Sigmoid colon (tissue), 7 donors: ENCODE results near the gene ADAMTS17. TPM values are rescaled to one million over a fixed set of nuclear protein-coding genes. Genes with fewer than 3 reads are reported as not detected.

ENCODE experiments used
- DNase-seq: peaks from one replicate; pipeline ENCODE4 v3.0.0-alpha.2; 2019
- H3K27ac ChIP-seq, 4 donors: fragments of 200-600 bp; sonication (generic); one replicate each; pipeline ENCODE4 v1.5.1; 2016 to 2019; ENCODE audit warnings: mild to moderate bottlenecking in 1 of 4
- H3K27me3 ChIP-seq, 3 donors: fragments of 200-600 bp; sonication (generic); one replicate each; pipeline ENCODE4 v1.5.1; 2019; ENCODE audit warnings: mild to moderate bottlenecking in 1 of 3
- H3K36me3 ChIP-seq, 4 donors: fragments of 200-600 bp; sonication (generic); one replicate each; pipeline ENCODE4 v1.5.1; 2016 to 2019
- H3K4me1 ChIP-seq, 4 donors: fragments of 200-600 bp; sonication (generic); one replicate each; pipeline ENCODE4 v1.5.1; 2017 to 2019
- H3K4me3 ChIP-seq, 4 donors: fragments of 200-600 bp; sonication (generic); one replicate each; pipeline ENCODE4 v1.5.1; 2017 to 2019; ENCODE audit warnings: mild to moderate bottlenecking in 2 of 4, moderate library complexity in 1 of 4
- H3K9me3 ChIP-seq, 4 donors: fragments of 200-600 bp in 3 of 4; sonication (generic) in 3 of 4; one replicate each; pipeline versions ENCODE4 v1.5.1 to v1.6.1; 2013 to 2019
- EP300 ChIP-seq, 4 donors: sonication (generic); formaldehyde crosslinking; IDR thresholded peaks; one replicate each; pipeline ENCODE4 v1.6.1; 2017; ENCODE audit warnings: antibody characterized with exemption in 4 of 4
- POLR2A ChIP-seq, 2 donors: fragments of 450-650 bp; IDR thresholded peaks; one replicate each; pipeline ENCODE4 v1.6.1; 2016; ENCODE audit warnings: antibody characterized with exemption in 2 of 2, mild to moderate bottlenecking in 2 of 2, moderate library complexity in 2 of 2
- POLR2AphosphoS5 ChIP-seq, 4 donors: sonication (generic); formaldehyde crosslinking; IDR thresholded peaks; one replicate each; pipeline ENCODE4 v1.6.1; 2017; ENCODE audit warnings: antibody characterized with exemption in 4 of 4
- WGBS, 2 donors: extraction: QIAGEN DNeasy Blood & Tissue Kit; methylation state at CpG; one replicate each; pipeline ENCODE4 v1.1.7; 2013; 5-methylcytosine and 5-hydroxymethylcytosine counted together
- intact Hi-C: fragments of 100-400 bp; cut with DNase I; formaldehyde crosslinking; loops from one replicate; pipeline ENCODE4 v1.15.1; 2023
- polyA plus RNA-seq, 3 donors: library from polyadenylated mRNA; stranded (reverse); fragments of 200-250 nt; gene quantifications; one replicate each; pipeline ENCODE4 v1.2.3, GENCODE V29; 2013
- total RNA-seq, 4 donors: library from RNA; depleted of rRNA; stranded (reverse); fragments of >200 nt; gene quantifications; one replicate each; pipeline ENCODE4 v1.1.0, GENCODE V29; 2016
- TF ChIP-seq, protein P1 (sequence below), 4 experiments: fragments of 450-650 bp in 3 of 4; fragments of 200-600 bp in 1 of 4; IDR thresholded peaks; one replicate each; pipeline ENCODE4 v1.5.1; 2016 to 2019; ENCODE audit warnings: antibody characterized with exemption in 4 of 4, mild to moderate bottlenecking in 3 of 4, moderate library complexity in 2 of 4
- donor health status: healthy with polysubstance abuse.
- donor health status: Bipolar disorder and iron deficiency.
- donor health status: healthy.

ADAMTS17 gene
- total and polyA plus RNA-seq, 7 donors: 0.46 to 3.6 (median 1.2) TPM

DNA sequence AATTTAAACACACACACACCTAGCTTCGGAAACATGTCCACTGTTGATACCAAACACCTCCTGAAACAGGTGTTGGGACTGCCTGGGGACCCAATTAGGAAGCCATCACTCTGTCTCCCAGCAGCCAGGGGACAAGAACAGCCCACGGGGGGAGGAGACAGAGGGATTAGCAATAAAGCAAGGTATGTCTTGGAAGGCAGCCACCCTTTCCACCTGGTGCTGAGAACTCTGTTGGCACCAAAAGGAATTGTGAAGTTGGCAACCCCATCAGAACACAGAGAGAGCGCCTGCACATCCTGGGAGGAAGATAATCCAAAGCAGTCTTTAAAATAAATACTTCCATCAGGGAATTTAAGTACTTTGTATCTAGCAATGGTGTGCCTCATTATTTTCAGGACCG, 111.0 kb downstream of the ADAMTS17 start:
- H3K4me1 ChIP-seq: no peaks in the 10 kb centered on the region
- H3K27me3 ChIP-seq: no peaks in the 10 kb centered on the region
- DNase-seq: no peak
- intact Hi-C loops: no loop called here
- H3K27ac ChIP-seq: no peak overlapping the region
- H3K4me3 ChIP-seq: no peak overlapping the region
- no peaks in the 10 kb centered on the region for H3K9me3 ChIP-seq
- no peaks in the 10 kb centered on the region for H3K36me3 ChIP-seq
- no peak for TF ChIP-seq POLR2AphosphoS5 (IDR thresholded peaks at IDR 0.05)
- TF ChIP-seq POLR2A (IDR thresholded peaks at IDR 0.05): no peak
- TF ChIP-seq EP300 (IDR thresholded peaks at IDR 0.05): no peak
- TF ChIP-seq, protein P1, sequence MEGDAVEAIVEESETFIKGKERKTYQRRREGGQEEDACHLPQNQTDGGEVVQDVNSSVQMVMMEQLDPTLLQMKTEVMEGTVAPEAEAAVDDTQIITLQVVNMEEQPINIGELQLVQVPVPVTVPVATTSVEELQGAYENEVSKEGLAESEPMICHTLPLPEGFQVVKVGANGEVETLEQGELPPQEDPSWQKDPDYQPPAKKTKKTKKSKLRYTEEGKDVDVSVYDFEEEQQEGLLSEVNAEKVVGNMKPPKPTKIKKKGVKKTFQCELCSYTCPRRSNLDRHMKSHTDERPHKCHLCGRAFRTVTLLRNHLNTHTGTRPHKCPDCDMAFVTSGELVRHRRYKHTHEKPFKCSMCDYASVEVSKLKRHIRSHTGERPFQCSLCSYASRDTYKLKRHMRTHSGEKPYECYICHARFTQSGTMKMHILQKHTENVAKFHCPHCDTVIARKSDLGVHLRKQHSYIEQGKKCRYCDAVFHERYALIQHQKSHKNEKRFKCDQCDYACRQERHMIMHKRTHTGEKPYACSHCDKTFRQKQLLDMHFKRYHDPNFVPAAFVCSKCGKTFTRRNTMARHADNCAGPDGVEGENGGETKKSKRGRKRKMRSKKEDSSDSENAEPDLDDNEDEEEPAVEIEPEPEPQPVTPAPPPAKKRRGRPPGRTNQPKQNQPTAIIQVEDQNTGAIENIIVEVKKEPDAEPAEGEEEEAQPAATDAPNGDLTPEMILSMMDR (IDR thresholded peaks at IDR 0.05): no peak
- 14 to 73% methylated on average over 4 of the region's 4 CpGs for WGBS, 2 donors

DNA sequence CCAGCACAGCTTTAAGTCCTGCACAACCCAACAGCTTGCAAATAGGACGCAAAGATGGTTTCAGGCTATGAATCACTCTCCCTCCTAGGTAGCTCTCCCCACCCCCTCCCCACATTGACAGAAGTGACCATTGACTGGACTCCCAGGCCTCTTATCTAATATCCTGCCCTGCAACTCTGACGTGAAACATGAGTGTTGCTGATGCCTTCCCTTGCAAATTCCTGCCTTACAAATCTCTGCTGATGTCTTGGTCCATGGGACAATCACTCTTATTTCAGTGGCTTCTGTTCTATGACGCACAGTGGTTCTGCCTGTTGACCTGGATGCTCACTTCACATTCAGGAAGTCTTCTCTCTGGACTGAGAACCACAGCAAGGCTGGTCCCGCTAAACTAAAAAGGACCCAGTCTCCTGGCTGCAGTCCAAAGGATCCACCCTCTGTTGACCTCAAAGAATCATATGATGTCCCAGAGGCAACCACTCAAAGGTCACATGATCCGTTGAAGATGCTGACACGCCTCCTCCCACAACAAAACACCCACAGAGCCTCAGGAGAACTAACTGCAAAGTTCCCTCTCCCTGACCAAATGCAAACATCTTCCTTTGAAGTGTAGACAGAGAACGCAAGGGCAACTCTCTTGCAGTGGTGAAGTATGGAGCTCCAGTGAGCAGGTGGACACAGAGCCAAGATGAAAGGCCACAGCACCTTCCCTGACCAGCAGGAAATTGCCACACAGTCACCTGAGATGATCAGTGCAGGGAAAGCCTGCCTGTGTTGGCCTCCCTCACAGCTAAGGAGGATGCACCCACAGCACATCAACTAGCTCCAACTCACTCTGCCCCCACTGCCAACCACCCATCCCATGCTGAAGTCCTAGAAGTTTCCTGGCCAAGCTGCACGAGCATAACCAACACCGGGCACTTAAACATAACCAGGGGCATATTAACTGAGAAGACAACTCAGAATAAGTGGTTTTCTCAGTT, 112.3 kb downstream of the ADAMTS17 start:
- intact Hi-C loops: no loop called here

DNA sequence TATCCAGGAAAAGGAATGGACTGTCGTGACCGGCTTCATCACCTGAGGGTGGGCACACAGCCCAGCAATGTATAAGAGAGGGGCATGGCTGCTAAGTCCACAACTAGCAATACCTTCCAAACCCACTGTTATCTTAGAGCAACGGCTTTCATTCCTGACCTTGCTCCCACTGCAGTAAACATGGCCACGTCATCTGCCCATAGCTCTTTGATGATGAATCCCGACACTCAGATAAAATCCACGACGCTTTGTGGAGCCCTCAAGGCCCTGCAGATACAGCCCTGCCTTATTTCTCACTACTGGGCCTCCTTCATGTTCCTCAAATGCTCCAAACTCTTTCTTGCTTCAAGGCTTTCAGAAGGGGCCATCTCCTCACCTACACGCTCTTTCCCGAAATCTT, 114.0 kb downstream of the ADAMTS17 start:
- intact Hi-C loops: no loop called here
- WGBS, 2 donors: 94 to 97% methylated on average over 9 of the region's 9 CpGs
- Histone ChIP-seq H3K27ac (no peak overlapping the region), H3K27me3 (no peaks in the 10 kb centered on the region), H3K4me1 (no peaks in the 10 kb centered on the region), H3K36me3 (no peaks in the 10 kb centered on the region), H3K4me3 (no peak overlapping the region), H3K9me3 (no peaks in the 10 kb centered on the region)
- DNase-seq: no peak
- TF ChIP-seq POLR2A (IDR thresholded peaks at IDR 0.05) (no peak), EP300 (IDR thresholded peaks at IDR 0.05) (no peak), POLR2AphosphoS5 (IDR thresholded peaks at IDR 0.05) (no peak)
- TF ChIP-seq, protein P1 (IDR thresholded peaks at IDR 0.05): no peak

More for the DNA sequence above, 112.3 kb downstream of the ADAMTS17 start:
- H3K4me1 ChIP-seq: no peaks in the 10 kb centered on the region
- H3K4me3 ChIP-seq: no peak overlapping the region
- 74 to 88% methylated on average over 9 of the region's 9 CpGs for WGBS, 2 donors
- no peaks in the 10 kb centered on the region for H3K36me3 ChIP-seq
- H3K9me3 ChIP-seq: no peaks in the 10 kb centered on the region
- H3K27ac ChIP-seq: no peak overlapping the region
- no peaks in the 10 kb centered on the region for H3K27me3 ChIP-seq
- TF ChIP-seq POLR2A (IDR thresholded peaks at IDR 0.05): no peak
- DNase-seq: no peak

DNA sequence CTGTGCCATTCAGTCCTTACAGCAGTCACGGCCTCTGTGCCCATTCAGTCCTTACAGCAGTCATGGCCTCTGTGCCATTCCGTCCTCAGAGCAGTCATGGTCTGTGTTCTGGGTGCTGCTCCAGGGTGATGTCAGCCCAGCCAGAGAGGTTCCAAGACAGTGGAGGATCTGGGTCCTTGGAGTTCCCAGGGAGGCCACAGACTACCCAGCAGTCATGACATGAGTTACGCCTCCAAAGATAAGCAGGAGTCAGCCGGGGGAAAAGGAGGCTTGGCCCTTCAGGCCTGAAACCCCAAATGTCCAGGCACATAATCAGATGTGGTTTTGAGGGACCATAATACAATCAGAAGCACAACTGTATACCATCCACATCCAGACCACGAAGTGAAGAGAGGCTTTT, 115.7 kb downstream of the ADAMTS17 start:
- Histone ChIP-seq H3K9me3 (no peaks in the 10 kb centered on the region), H3K27me3 (no peaks in the 10 kb centered on the region), H3K27ac (no peak overlapping the region), H3K4me3 (no peak overlapping the region), H3K36me3 (no peaks in the 10 kb centered on the region), H3K4me1 (no peaks in the 10 kb centered on the region)
- intact Hi-C loops: no loop called here
- 92 to 96% methylated on average over 5 of the region's 5 CpGs for WGBS, 2 donors
- no peak for DNase-seq
- TF ChIP-seq EP300 (IDR thresholded peaks at IDR 0.05) (no peak), POLR2AphosphoS5 (IDR thresholded peaks at IDR 0.05) (no peak), POLR2A (IDR thresholded peaks at IDR 0.05) (no peak)
- TF ChIP-seq, protein P1 (IDR thresholded peaks at IDR 0.05): no peak

DNA sequence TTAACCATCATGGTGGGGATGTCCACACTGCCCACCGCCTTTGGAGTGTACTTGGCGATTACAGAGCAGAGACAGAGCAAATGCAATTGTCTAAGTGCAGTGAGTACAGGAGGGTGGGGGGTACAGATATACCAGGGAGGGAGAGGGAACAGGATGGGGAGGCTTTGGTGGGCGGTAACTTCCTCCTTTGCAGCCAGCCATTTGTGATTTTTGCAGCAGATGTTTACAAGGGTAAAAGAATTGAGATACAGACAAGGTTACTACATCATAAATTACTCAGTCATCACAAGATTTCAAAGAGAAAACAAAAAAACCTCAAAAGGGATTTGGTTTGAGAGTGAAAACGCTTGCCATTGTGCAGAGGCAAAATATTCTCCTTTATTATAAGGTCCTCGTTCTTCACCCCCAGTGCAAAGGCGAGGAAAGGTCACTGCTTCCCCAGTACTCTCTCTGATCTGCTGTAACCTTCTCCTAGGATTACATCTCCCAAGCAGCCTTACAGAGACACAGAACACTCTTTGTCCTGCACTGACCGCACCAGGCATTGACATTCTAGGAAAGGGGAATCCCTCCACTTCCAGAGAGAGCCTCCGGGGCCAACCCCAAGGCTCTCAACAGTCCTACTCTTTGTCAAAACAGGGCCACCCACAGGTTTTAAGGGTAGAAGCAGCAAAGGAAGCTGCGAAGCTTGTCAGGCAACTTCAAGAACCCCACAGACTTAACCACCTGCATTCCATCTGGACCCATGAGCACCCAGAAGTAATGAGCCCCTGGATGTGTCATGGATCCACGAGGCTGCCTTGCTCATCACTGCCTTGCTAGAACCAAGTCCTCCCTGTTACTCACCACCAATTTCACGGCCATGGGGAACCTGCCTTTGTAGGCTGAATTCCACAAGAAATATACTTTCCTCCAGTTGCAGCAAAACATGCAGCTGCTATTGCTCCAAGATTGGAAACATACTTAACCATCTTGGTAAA, 117.3 kb downstream of the ADAMTS17 start:
- no peak for TF ChIP-seq POLR2A (IDR thresholded peaks at IDR 0.05)
- no peak for TF ChIP-seq POLR2AphosphoS5 (IDR thresholded peaks at IDR 0.05)
- no peak for TF ChIP-seq EP300 (IDR thresholded peaks at IDR 0.05)
- TF ChIP-seq, protein P1 (IDR thresholded peaks at IDR 0.05): no peak
- WGBS, 2 donors: 76 to 80% methylated on average over 11 of the region's 11 CpGs
- Histone ChIP-seq H3K27me3 (no peaks in the 10 kb centered on the region), H3K4me3 (no peak overlapping the region), H3K36me3 (no peaks in the 10 kb centered on the region), H3K9me3 (no peaks in the 10 kb centered on the region), H3K4me1 (no peaks in the 10 kb centered on the region), H3K27ac (no peak overlapping the region)
- no peak for DNase-seq
- intact Hi-C loops: no loop called here
